ENCODE measurements around the gene OR6B1.
"Not testable (repeated sequence)": the region's sequence is repeated elsewhere in the genome, so short reads cannot be mapped to it uniquely, and the experiment has no call there.

OR6B1 gene

DNA sequence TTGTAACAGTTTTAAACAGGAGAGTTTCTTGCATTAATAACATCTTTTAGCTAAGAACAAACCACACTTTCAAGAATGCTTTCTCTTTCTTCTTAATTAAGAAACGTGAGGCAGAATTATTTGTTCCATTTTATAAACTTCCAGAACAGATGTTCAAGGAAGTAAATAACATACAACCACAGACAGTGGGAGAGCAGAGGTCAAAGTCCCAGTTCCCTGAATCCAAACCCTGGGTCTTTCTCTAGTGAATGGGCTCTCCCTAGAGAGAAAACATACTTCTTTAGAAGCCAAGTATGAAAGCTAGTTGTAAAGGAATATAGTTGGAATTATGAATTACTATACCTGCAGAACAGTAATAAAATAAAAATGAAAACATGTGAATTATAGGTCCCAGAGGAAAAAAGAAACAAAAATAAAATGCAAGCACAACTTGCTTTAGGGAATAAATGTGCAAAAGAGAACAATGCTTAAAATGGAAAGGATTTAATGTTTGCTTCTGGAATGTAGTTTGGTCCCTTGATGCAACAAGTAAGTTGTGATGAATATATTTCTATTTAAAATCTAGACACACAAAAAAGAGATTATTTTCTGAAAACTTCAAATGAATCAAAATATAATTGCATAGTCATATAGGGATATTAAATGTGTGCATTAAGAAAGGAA lies 6.0 kb downstream of the OR6B1 start:
- no peak for DNase-seq (ENCODE audit: low read depth)

GRCh38 chr7:144006692-144007042 lies 6.5 kb downstream of the OR6B1 start:
- DNase-seq (ENCODE audit: low read depth), result no peak

GRCh38 chr7:144009361-144009760 lies 9.2 kb downstream of the OR6B1 start:
- DNase-seq (ENCODE audit: low read depth), result no peak

- DNase-seq (ENCODE audit: low read depth), result not testable (repeated sequence)
These were observed 9.9 kb downstream of the OR6B1 start for GRCh38 chr7:144010061-144010460.

GRCh38 chr7:144010821-144011220 lies 10.7 kb downstream of the OR6B1 start:
- not testable (repeated sequence) for DNase-seq (ENCODE audit: low read depth)

DNA sequence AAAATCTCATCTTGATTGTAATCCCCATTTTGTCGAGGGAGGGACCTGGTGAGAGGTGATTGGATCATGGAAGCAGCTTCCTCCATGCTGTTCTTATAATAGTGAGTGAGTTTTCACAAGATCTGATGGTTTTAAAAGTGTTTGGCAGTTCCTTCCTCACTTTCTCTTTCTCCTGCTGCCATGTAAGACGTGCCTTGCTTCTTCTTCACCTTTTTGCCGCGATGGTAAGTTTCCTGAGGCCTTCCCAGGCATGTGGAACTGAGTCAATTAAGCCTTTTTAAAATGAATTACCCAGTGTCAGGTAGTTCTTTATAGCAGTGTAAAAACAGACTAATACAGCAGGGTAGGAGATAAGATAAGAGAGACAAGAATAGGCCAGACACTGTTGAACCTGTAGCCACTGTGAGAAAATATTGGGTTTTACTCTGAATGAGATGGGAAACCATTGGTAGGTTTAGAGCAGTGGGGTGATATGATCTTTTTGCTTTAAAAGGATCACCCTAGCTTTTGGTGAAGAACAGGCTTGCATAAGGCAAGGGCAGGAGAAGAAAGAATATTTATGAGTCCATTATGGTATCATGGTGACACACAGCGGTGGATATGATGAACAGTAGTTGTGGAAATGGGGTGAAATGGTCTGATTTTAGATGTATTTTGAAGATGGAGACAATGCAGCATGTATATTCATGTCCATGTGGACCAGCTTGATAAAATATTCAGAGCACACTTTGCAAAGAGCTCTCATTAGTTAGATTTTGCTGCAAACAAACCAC lies 11.5 kb downstream of the OR6B1 start:
- no peak for DNase-seq (ENCODE audit: low read depth)

- no peak for DNase-seq (ENCODE audit: low read depth)
These were observed 17.9 kb downstream of the OR6B1 start for GRCh38 chr7:144018065-144018464.

DNA sequence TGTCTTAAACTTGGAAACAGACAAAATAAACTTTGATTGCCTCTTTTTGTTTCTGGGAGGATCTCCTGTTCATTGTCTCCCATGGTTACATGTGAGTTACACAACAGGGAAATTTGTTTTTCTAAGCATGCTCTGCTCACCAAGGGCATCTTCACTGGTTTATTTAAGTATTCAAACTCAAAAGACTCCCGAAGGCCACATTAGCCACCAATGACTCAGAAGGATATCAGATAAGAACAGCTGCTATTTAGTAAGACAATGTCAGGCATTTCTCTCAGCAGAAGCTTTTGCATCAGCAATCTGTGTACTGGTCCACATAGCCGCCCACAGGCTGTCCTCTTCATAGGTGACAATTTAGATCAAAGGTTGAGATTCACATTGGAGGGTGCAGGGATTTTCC lies 19.3 kb downstream of the OR6B1 start:
- DNase-seq (ENCODE audit: low read depth), result no peak

DNA sequence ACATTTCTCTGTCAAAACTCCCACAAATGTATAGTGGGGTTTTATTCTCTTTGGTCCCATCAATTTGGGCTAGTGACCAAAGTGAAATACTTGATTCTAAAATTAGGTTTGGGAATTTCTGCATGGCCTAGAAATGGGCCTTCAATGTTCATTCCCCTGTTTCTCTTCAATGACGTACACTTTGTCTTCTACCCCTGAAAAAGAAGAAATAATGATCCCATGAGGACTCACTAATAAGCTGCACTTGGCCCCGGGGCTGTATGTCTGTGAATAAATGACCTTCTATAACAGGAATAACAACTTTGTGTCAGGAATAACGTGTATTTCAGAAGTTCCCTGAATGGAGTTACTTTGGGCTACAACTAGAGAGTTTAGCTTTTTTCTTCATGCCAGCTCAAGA lies 20.2 kb downstream of the OR6B1 start:
- no peak for DNase-seq (ENCODE audit: low read depth)

GRCh38 chr7:144022169-144022568 lies 22.0 kb downstream of the OR6B1 start:
- no peak for DNase-seq (ENCODE audit: low read depth)

- DNase-seq (ENCODE audit: low read depth), result no peak
These were observed 23.2 kb downstream of the OR6B1 start for GRCh38 chr7:144023171-144023827.

- no peak for DNase-seq (ENCODE audit: low read depth)
These were observed 24.1 kb downstream of the OR6B1 start for GRCh38 chr7:144024213-144024612.

GRCh38 chr7:144026203-144026883 lies 26.2 kb downstream of the OR6B1 start:
- no peak for DNase-seq (ENCODE audit: low read depth)

- no peak for DNase-seq (ENCODE audit: low read depth)
These were observed 26.9 kb downstream of the OR6B1 start for GRCh38 chr7:144027070-144027469.

GRCh38 chr7:144027974-144028373 lies 27.9 kb downstream of the OR6B1 start:
- no peak for DNase-seq (ENCODE audit: low read depth)

DNA sequence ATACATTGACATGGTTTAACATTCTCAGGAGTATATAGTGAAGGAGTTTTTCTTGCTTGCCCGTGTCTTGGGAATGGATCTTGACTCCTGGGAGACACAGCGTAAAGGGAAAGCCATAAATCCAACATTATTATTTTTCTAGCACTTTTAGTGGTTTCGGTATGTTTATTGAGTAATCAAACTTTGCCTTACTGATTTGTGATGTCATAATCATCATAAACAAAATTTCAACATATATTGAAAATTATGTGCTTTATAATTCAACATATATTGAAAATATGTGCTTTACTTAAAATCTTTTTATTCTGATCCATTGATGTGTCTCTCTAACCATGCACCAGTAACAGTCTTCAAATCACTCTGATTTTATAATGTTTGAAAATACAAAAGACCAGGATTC lies 28.4 kb downstream of the OR6B1 start:
- no peak for DNase-seq (ENCODE audit: low read depth)

- no peak for DNase-seq (ENCODE audit: low read depth)
These were observed 32.4 kb downstream of the OR6B1 start for GRCh38 chr7:144032516-144032915.

DNA sequence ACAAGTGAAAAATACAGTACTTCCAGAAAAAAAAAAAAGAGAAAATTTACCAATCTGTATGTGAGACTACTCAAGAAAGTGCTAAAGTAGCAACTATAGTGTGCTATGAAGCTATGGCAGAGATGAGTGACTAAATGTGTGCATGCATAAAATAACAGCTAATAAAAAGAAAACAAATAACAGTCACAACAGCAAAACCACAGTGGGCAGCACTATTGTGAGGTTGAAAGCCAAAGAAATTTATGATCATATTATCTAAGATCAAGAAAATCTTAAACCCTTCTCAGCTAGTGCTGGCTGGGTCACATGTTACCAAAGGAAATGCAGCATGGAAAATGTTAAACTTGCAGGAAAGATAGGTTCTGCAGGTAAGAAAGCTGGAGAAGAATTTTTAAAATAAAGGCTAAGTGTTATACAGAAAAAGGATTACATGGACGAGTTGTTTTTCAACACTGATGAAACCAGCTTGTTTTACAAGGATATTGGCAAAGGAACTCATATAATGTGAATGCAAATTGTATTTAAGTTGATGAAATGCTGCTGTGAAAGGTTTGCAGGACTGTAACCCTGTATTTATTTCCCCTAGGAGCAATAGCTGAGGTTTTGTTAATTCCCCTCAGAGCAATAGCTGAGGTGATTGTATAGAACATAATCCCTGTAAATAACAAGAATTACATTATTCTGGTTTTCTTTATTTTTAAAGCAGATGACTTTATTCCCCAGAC lies 33.0 kb downstream of the OR6B1 start:
- no peak for DNase-seq (ENCODE audit: low read depth)

DNA sequence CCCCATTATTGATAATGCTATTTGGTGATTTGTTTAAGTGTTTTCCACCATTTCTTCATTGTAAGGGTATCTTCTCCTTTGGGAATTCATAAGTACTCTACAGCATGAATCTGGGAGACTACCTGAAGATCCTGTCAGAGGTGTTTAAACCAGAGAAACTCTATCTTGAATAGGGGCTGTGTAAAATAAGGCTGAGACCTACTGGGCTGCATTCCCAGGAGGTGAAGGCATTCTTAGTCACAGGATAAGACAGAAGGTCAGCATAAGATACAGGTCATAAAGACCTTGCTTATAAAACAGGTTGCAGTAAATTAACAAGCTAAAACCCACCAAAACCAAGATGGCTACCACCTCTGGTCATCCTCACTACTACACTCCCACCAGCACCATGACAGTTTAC lies 35.3 kb downstream of the OR6B1 start:
- DNase-seq (ENCODE audit: low read depth), result no peak

- DNase-seq (ENCODE audit: low read depth), result no peak
These were observed 36.3 kb downstream of the OR6B1 start for GRCh38 chr7:144036302-144036885.

GRCh38 chr7:144037414-144038035 lies 37.4 kb downstream of the OR6B1 start:
- no peak for DNase-seq (ENCODE audit: low read depth)

All from stimulated activated CD8-positive, alpha-beta memory T cell treated with anti-CD3 and anti-CD28 coated beads, Interleukin-15, amount 100 ng/mL, for 1 hour (primary cell).